BE2C (cell line): Measurements from ENCODE around the gene LRRC14B.

ENCODE experiments used
- DNase-seq: peaks from one replicate; pipeline ENCODE4 v3.0.0-alpha.2; 2020
- H3K27me3 ChIP-seq: fragments of 250-450 bp; sonication (Bioruptor Pico); 2 replicates; pipeline ENCODE4 v1.5.1; 2020; ENCODE audit warnings: mild to moderate bottlenecking
- H3K36me3 ChIP-seq: fragments of 250-450 bp; sonication (Bioruptor Pico); 2 replicates; pipeline ENCODE4 v1.5.1; 2020; ENCODE audit warnings: mild to moderate bottlenecking
- H3K4me1 ChIP-seq: fragments of 250-450 bp; sonication (Bioruptor Pico); 2 replicates; pipeline ENCODE4 v1.5.1; 2020
- H3K4me3 ChIP-seq: 2 replicates; pipeline ENCODE4 v1.5.1; 2011; ENCODE audit warnings: low read depth, low read length
- H3K9me3 ChIP-seq: fragments of 250-450 bp; sonication (Bioruptor Pico); 2 replicates; pipeline ENCODE4 v1.5.1; 2020
- CTCF ChIP-seq: IDR thresholded peaks from 2 replicates; pipeline ENCODE4 v1.5.1; 2012; ENCODE audit warnings: mild to moderate bottlenecking, low read depth, low read length

Gene LRRC14B

DNA sequence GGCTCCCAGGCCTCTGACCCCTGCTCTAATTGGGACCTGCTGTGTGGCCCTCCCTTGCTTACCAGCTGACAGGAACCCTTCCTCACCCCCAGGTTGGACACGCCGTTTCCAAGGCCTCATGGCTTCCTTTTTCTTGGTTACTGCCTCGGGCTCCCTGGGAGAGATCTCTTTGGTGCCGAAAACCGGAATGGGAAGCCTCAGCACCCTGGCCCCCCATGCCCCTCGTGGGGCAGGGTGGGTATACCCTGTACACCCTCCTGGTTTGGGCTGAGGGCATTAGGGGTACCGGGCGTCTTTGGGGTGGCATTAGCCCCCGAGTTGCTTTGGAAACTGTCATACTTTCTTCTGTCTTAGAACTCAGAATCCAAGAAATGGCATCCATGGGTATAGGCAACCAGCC, 10.1 kb upstream of the LRRC14B start:
- Histone ChIP-seq H3K4me1 (no peaks in the 10 kb centered on the region), H3K36me3 (no peaks in the 10 kb centered on the region)
- no peak for DNase-seq

DNA sequence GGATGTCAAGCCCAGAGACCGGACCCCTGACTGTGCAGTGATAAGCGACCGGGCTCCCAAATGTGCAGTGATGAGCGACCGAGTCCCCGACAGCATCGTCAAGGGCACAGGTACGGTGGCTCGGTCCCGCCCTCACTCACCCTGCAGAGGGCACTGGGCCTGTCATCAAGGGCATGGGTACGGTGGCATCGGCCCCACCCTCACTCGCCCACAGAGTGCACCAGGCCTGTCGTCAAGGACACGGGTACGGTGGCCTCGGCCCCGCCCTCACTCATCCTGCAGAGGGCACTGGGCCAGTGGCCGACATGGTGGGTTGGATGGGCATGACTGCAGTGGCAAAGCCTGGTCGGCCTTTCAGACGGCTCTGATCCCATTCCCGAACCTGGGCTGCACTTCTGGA, 9.7 kb upstream of the LRRC14B start:
- no peaks in the 10 kb centered on the region for H3K4me1 ChIP-seq

More for the DNA sequence above, 10.1 kb upstream of the LRRC14B start:
- TF ChIP-seq CTCF, result no peak
- H3K4me3 ChIP-seq, result no peak overlapping the region
- no peaks in the 10 kb centered on the region; the same call in 1 of the 2 replicates for H3K27me3 ChIP-seq
- H3K9me3 ChIP-seq, result no peaks in the 10 kb centered on the region

DNA sequence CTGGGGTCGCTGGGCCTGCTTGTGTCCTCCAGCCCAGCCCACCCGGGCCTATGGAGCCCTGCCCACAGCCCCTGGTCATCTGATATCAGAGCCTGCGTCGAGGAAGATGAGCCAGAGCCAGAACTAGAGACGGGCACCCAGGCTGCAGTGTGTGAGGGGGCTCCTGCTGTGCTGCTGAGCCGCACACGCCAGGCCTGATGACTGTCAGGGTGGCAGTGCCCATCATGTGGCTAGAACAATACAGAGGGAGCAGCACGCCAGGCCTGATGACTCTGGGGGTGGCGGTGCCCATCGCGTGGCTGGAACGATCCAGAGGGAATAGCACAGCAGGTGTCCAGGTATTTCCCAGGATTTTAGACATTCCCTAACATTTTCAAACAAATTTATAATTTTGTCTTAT, 9.2 kb upstream of the LRRC14B start:
- Histone ChIP-seq H3K9me3 (no peaks in the 10 kb centered on the region), H3K27me3 (no peaks in the 10 kb centered on the region; the same call in 1 of the 2 replicates), H3K4me1 (no peaks in the 10 kb centered on the region), H3K36me3 (no peaks in the 10 kb centered on the region), H3K4me3 (no peak overlapping the region)
- DNase-seq, result no peak
- TF ChIP-seq CTCF, result no peak

More for the DNA sequence above, 9.7 kb upstream of the LRRC14B start:
- TF ChIP-seq CTCF, result no peak
- Histone ChIP-seq H3K4me3 (no peak overlapping the region), H3K9me3 (no peaks in the 10 kb centered on the region), H3K36me3 (no peaks in the 10 kb centered on the region), H3K27me3 (no peaks in the 10 kb centered on the region; the same call in 1 of the 2 replicates)
- no peak for DNase-seq

DNA sequence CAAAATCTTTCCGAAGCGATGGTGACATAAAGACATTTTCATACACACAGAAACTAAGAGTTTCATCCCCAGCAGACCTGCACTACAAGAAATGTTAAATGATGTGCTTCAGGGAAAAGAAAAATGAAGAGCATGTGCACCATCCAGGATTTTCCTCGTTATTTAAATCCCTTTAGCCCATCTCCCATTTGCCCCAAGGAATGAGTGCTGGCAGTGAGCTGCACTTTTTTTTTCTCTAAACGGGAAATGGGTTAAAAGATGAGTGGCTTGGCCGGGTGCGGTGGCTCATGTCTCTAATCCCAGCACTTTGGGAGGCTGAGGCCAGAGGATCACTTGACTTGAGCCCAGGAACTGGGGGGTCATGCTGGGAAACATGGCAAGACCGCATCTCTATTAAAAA, 6.8 kb upstream of the LRRC14B start:
- Histone ChIP-seq H3K36me3 (no peaks in the 10 kb centered on the region), H3K27me3 (no peaks in the 10 kb centered on the region), H3K9me3 (no peaks in the 10 kb centered on the region), H3K4me3 (no peak overlapping the region), H3K4me1 (no peaks in the 10 kb centered on the region)
- DNase-seq, result no peak
- TF ChIP-seq CTCF, result no peak

- no peak for DNase-seq
- no peaks in the 10 kb centered on the region for H3K36me3 ChIP-seq
- TF ChIP-seq CTCF, result no peak
- H3K9me3 ChIP-seq, result no peaks in the 10 kb centered on the region
- no peaks in the 10 kb centered on the region for H3K4me1 ChIP-seq
- H3K27me3 ChIP-seq, result no peaks in the 10 kb centered on the region
- H3K4me3 ChIP-seq, result no peak overlapping the region
Observed at GRCh38 chr5:185095-186070, 5.9 kb upstream of the LRRC14B start.
